Peyer's patch (tissue), 4 donors: Measurements from ENCODE around the gene TUFT1. TPM values are rescaled to one million over a fixed set of nuclear protein-coding genes. Genes with fewer than 3 reads are reported as not detected.

Experiments used
- DNase-seq, 3 donors: peaks; one replicate each; pipeline ENCODE4 v3.0.0-alpha.2; 2017 to 2019
- H3K27ac ChIP-seq, 4 donors: fragments of 200-600 bp; sonication (generic); one replicate each; pipeline ENCODE4 v1.5.1; 2016 to 2019
- H3K27me3 ChIP-seq, 2 donors: fragments of 200-600 bp; sonication (generic); one replicate each; pipeline ENCODE4 v1.5.1; 2019
- H3K36me3 ChIP-seq, 3 donors: fragments of 200-600 bp; sonication (generic); one replicate each; pipeline ENCODE4 v1.5.1; 2016 to 2019
- H3K4me1 ChIP-seq, 4 donors: fragments of 200-600 bp; sonication (generic); one replicate each; pipeline ENCODE4 v1.5.1; 2016 to 2019
- H3K4me3 ChIP-seq, 4 donors: fragments of 200-600 bp; sonication (generic); 1 replicate in 3 of 4; 2 replicates in 1 of 4; pipeline ENCODE4 v1.5.1; 2016 to 2019; ENCODE audit warnings: mild to moderate bottlenecking in 1 of 4
- H3K9me3 ChIP-seq, 4 donors: fragments of 200-600 bp; sonication (generic); one replicate each; pipeline ENCODE4 v1.5.1; 2016 to 2019; ENCODE audit warnings: mild to moderate bottlenecking in 1 of 4
- CTCF ChIP-seq, 6 experiments: fragments of 450-650 bp in 4 of 6; fragments of 200-600 bp in 2 of 6; sonication (generic) in 1 of 6; IDR thresholded peaks; one replicate each; pipeline ENCODE4 v1.5.1; 2017 to 2019; ENCODE audit warnings: antibody characterized with exemption in 6 of 6, mild to moderate bottlenecking in 3 of 6, moderate library complexity in 1 of 6
- POLR2A ChIP-seq, 2 donors: fragments of 450-650 bp; IDR thresholded peaks; one replicate each; pipeline ENCODE4 v1.5.1; 2017; ENCODE audit warnings: antibody characterized with exemption in 2 of 2, mild to moderate bottlenecking in 2 of 2, moderate library complexity in 2 of 2
- total RNA-seq, 4 donors: library from RNA; depleted of rRNA; stranded (reverse); fragments of >200 nt; gene quantifications; one replicate each; pipeline ENCODE4 v1.1.0, GENCODE V29; 2016

Gene TUFT1
- total RNA-seq, 4 donors from 2014 or later: 12.4 to 23.4 (median 19.3) TPM

DNA sequence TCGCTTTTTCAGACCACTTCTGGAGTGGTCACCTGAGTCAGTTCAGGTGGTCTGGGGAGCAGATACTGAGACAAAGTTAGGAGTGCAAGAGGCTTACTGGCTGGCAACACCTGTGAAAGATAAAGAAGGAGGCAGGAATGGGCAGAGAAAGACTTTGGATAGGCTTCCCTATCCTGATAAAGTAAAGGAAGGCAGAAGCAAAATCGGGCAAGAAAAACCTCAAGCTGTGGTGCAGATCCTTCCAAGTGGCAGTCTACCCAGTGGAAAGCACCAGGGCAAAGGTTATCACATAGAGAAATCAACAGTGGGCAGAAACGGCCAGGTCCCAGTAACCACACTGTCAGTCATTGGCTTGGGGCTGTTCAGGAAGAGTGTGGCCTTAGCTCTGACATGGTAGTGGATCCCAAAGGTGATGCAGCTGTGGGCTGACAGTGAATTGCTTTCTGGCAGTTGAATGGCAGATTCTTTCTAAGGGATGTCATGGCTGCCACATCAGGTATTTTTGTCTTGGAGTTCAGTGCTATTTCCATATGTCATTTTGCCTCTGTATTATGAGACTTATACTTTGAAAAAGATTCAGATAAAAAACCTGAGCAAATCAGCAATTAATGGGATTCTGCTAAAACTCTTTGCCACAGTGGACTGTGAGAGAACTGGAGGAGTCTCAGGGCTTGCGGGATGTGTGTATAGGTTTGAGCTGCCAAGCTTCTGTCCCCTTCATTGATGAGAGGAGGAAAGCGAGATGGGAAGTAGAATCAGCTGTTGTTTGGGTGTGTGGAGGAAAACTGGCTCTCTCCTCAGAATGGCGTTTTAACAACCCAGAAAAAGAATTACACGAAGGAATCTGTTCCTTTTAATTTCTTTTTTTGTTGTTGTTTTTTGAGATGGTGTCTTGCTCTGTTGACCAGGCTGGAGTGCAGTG lies 37.0 kb upstream of the TUFT1 start:
- Histone ChIP-seq H3K4me1 (peaks cover 0 to 5% (median 0%) of the 10 kb centered on the region in 4 donors), H3K4me3 (no peak overlapping the region), H3K36me3 (no peaks in the 10 kb centered on the region), H3K27ac (peak overlapping the region in 2 of 4 donors; percentile 67 to 87), H3K27me3 (no peaks in the 10 kb centered on the region), H3K9me3 (no peaks in the 10 kb centered on the region)
- TF ChIP-seq CTCF (IDR thresholded peaks at IDR 0.05) (no peak), POLR2A (IDR thresholded peaks at IDR 0.05) (no peak)
- no peak for DNase-seq

DNA sequence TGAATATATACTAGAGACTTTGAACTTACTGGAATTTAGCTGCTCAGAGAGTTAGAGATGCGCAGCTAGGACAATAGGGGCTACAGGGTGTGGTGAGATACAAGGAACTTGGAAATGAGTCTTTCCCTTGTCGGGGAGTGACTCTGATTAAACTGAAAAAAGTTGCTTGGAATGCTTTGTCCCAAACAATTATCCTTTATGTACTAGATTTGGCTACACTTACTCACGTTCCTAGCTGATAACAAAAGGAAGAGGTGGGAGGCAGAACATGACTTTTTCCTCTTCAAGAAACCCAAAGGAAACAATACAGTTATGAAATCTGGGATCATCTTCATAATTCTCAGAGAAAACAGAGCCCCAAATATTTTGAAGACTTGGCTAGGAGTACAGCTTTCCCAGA lies 35.9 kb upstream of the TUFT1 start:
- TF ChIP-seq CTCF (IDR thresholded peaks at IDR 0.05): no peak
- no peak for TF ChIP-seq POLR2A (IDR thresholded peaks at IDR 0.05)
- no peak for DNase-seq
- H3K36me3 ChIP-seq: no peaks in the 10 kb centered on the region
- H3K9me3 ChIP-seq: no peaks in the 10 kb centered on the region
- H3K27ac ChIP-seq: no peak overlapping the region
- no peak overlapping the region for H3K4me3 ChIP-seq
- peaks cover 0 to 5% (median 0%) of the 10 kb centered on the region in 4 donors for H3K4me1 ChIP-seq
- H3K27me3 ChIP-seq: no peaks in the 10 kb centered on the region

GRCh38 chr1:151504759-151505158 lies 35.4 kb upstream of the TUFT1 start:
- Histone ChIP-seq H3K27me3 (no peaks in the 10 kb centered on the region), H3K4me3 (no peak overlapping the region), H3K36me3 (no peaks in the 10 kb centered on the region), H3K9me3 (no peaks in the 10 kb centered on the region), H3K27ac (no peak overlapping the region), H3K4me1 (peaks cover 0 to 2% (median 0%) of the 10 kb centered on the region in 4 donors)
- no peak for TF ChIP-seq CTCF (IDR thresholded peaks at IDR 0.05)
- no peak for TF ChIP-seq POLR2A (IDR thresholded peaks at IDR 0.05)
- DNase-seq: no peak

GRCh38 chr1:151508833-151509232 lies 31.3 kb upstream of the TUFT1 start:
- Histone ChIP-seq H3K4me1 (peaks cover 0 to 10% (median 5%) of the 10 kb centered on the region in 4 donors), H3K27ac (peak overlapping the region in 3 of 4 donors; percentile 73 to 95 (median 95)), H3K4me3 (no peak overlapping the region), H3K9me3 (no peaks in the 10 kb centered on the region), H3K36me3 (no peaks in the 10 kb centered on the region), H3K27me3 (no peaks in the 10 kb centered on the region)
- peak in 2 of 3 donors; percentile 67 to 92 for DNase-seq
- TF ChIP-seq CTCF (IDR thresholded peaks at IDR 0.05): no peak
- TF ChIP-seq POLR2A (IDR thresholded peaks at IDR 0.05): no peak

DNA sequence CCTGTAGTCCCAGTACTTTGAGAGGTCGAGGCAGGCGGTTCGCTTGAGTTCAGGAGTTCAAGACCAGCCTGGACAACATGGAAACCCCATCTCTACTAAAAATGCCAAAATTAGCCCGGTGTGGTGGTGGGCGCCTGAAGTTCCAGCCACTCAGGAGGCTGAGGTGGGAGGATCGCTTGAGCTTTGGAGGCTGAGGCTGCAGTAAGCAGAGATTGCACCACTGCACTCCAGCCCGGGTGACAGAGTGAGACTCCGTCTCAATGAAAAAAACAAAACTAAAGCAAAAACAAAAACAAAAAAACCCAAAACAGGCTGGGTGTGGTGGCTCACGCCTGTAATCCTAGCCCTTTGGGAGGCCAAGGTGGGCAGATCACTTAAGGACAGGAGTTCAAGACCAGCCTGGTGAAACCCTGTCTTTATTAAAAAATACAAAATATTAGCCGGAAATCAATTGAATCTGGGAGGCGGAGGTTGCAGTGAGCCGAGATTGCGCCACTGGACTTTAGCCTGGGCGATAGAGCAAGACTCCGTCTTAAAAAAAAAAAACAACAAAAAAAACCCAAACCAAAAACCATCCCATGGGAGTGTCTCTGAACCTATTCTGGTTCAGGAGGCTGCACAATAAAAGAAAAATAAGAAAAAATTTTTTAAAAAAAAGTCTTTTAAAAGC lies 30.6 kb upstream of the TUFT1 start:
- DNase-seq: peak in 2 of 3 donors; percentile 62 to 73
- Histone ChIP-seq H3K9me3 (no peaks in the 10 kb centered on the region), H3K36me3 (no peaks in the 10 kb centered on the region), H3K4me3 (peak overlapping the region in 2 of 4 donors; percentile 29 to 86), H3K27me3 (no peaks in the 10 kb centered on the region), H3K4me1 (peaks cover 0 to 10% (median 5%) of the 10 kb centered on the region in 4 donors), H3K27ac (peak overlapping the region in 3 of 4 donors; percentile 73 to 95 (median 95))
- TF ChIP-seq POLR2A (IDR thresholded peaks at IDR 0.05) (no peak), CTCF (IDR thresholded peaks at IDR 0.05) (no peak)
